Panc1 (cell line): Measurements from ENCODE around the gene TOB2. TPM values are rescaled to one million over a fixed set of nuclear protein-coding genes. Genes with fewer than 3 reads are reported as not detected.

ENCODE experiments used
- ATAC-seq: fragments of 200-7000 bp; cut with Tn5 transposase; 2 replicates; pipeline ENCODE4 v1.9.1; 2020; ENCODE audit warnings: mild to moderate bottlenecking, moderate library complexity
- BruUV-seq: library from RNA; stranded (reverse); fragments of 400-500 nt; replicated peaks from 2 replicates; lab custom pipeline; 2021; lab: Mats Ljungman, UMichigan
- CTCF ChIA-PET: fragments of 300-600 bp; sonication (Branson Sonifier 250); formaldehyde crosslinking; loops from one replicate; lab custom pipeline; 2022; ENCODE audit warnings: antibody characterized with exemption; lab: Charles Lee
- POLR2A ChIA-PET: fragments of 300-600 bp; sonication (Branson Sonifier 250); formaldehyde crosslinking; loops from one replicate; lab custom pipeline; 2022; ENCODE audit warnings: antibody characterized with exemption; lab: Charles Lee
- DNase-seq: peaks from one replicate; pipeline ENCODE4 v3.0.0-alpha.2; 2010; ENCODE audit warnings: low read depth, low spot score
- H3K27ac ChIP-seq: 2 replicates; pipeline ENCODE4 v1.5.1; 2011; ENCODE audit warnings: mild to moderate bottlenecking, low read length, inconsistent platforms
- H3K27me3 ChIP-seq: fragments of 200-500 bp; sonication (Bioruptor generic); 2 replicates; pipeline ENCODE4 v1.6.0; 2014; ENCODE audit warnings: low read length, inconsistent platforms; ENCODE audit not compliant: control insufficient read depth, insufficient read depth
- H3K36me3 ChIP-seq: fragments of 200-500 bp; sonication (Bioruptor generic); 2 replicates; pipeline ENCODE4 v1.5.1; 2014; ENCODE audit warnings: inconsistent platforms, mild to moderate bottlenecking, low read length, moderate library complexity; ENCODE audit not compliant: control insufficient read depth, insufficient read depth
- H3K4me1 ChIP-seq: 2 replicates; pipeline ENCODE4 v1.5.1; 2011; ENCODE audit warnings: inconsistent platforms, mild to moderate bottlenecking, low read length, moderate library complexity; ENCODE audit not compliant: control insufficient read depth, insufficient read depth
- H3K4me3 ChIP-seq, 2 experiments: 2 replicates each; pipeline ENCODE4 v1.5.1; 2011 to 2012; ENCODE audit warnings: low read depth in 2 of 2, low read length in 2 of 2, mild to moderate bottlenecking in 2 of 2, inconsistent platforms in 1 of 2, moderate library complexity in 1 of 2
- H3K9me3 ChIP-seq: fragments of 200-500 bp; sonication (Bioruptor generic); 2 replicates; pipeline ENCODE4 v1.5.1; 2014; ENCODE audit warnings: low read depth, mild to moderate bottlenecking, inconsistent platforms, low read length, moderate library complexity; ENCODE audit not compliant: control insufficient read depth, insufficient read depth
- POLR2AphosphoS5 ChIP-seq: IDR thresholded peaks from 2 replicates; pipeline ENCODE4 v1.6.1; 2012; ENCODE audit warnings: mild to moderate bottlenecking, low read depth, low read length, moderate library complexity
- SIN3A ChIP-seq: IDR thresholded peaks from 2 replicates; pipeline ENCODE4 v1.6.1; 2012; ENCODE audit warnings: low read depth, mild to moderate bottlenecking, low read length, moderate library complexity, borderline replicate concordance; ENCODE audit not compliant: insufficient read depth
- TCF7L2 ChIP-seq: IDR thresholded peaks from 2 replicates; pipeline ENCODE4 v1.6.1; 2011; ENCODE audit warnings: mild to moderate bottlenecking, low read depth, low read length, inconsistent platforms
- in situ Hi-C: cut with HindIII; loops from 2 replicates; pipeline ENCODE4 v1.10.0; 2016; ENCODE audit warnings: low sequenced_read_pairs, low pct_unique_long_range_greater_than_20kb
- intact Hi-C: fragments of 100-400 bp; cut with micrococcal nuclease; formaldehyde crosslinking; loops from one replicate; pipeline ENCODE4 v1.10.0; 2022; ENCODE audit not compliant: unreplicated experiment
- total RNA-seq: library from RNA; stranded (reverse); gene quantifications from one replicate; pipeline ENCODE4 v1.2.1, GENCODE V29; 2021; ENCODE audit not compliant: unreplicated experiment
- TF ChIP-seq, protein P1 (sequence below), 2 experiments: IDR thresholded peaks; 2 replicates each; pipeline ENCODE4 v1.6.1; 2011 to 2012; ENCODE audit warnings: low read depth in 2 of 2, control low read depth in 1 of 2, low read length in 1 of 2, mild to moderate bottlenecking in 1 of 2, moderate library complexity in 1 of 2; ENCODE audit not compliant: insufficient read depth in 1 of 2
- TF ChIP-seq, protein P2 (sequence below): fragments of 450-650 bp; IDR thresholded peaks from 2 replicates; pipeline ENCODE4 v1.5.1; 2017; ENCODE audit warnings: mild to moderate bottlenecking

The TOB2 gene
- total RNA-seq, 1 experiment from 2014 or later: 43.6 TPM

DNA sequence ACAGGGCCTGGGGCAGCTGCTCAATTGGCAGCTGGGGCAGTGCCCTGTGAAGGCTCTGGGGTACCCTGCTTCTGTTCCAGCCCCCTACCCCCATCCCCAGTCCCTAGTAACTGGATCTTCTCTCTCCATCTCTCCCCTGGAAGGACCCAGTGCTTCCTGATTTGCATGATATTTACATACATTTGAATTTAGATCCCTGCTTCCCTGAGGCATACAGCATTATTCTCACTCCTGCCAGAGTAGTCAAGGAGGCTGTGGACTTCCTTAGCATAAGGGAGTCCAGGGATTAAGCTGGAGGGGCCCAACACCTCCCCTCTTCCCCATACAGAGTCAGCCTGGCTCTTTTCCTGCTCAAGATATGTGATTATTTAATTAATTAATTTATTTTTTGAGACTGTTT is 40.2 kb downstream of the TOB2 start:
- intact Hi-C loops: no loop called here
- CTCF ChIA-PET: interaction anchor here (0.6 to 0.7 kb wide), 2 partner anchors 25 to 191 kb away, joined by 3 to 6 read pairs; partner anchors contain the start of gene TEF
- BruUV-seq: no TSS peak

DNA sequence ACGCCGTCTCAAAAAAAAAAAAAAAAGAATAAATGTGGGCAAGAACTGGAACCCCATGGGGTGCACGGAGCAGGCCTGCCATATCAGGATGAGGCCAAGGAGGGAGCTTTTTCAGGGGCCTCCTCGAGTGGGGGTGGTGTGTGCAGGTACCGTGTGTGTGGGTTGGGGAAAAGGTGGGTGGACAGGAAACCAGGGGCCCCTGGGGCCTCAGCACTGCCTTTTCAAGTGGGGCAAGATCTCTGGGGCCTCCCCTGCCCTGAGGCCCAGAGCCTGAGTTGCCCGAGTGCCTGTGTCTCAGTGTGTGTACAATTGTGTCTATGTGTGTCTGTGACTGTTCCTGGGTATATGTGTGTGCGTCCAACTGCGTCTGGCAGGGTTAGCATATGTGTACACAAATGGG is 41.0 kb downstream of the TOB2 start:
- ChIA-PET CTCF (no interaction called here), POLR2A (no interaction called here)
- Histone ChIP-seq H3K4me1 (no peaks in the 10 kb centered on the region), H3K36me3 (no peaks in the 10 kb centered on the region), H3K27me3 (no peaks in the 10 kb centered on the region), H3K9me3 (no peaks in the 10 kb centered on the region), H3K4me3 (no peak overlapping the region), H3K27ac (no peak overlapping the region)
- no peak for ATAC-seq
- no peak for TF ChIP-seq POLR2AphosphoS5
- no peak for TF ChIP-seq SIN3A
- TF ChIP-seq, protein P1, sequence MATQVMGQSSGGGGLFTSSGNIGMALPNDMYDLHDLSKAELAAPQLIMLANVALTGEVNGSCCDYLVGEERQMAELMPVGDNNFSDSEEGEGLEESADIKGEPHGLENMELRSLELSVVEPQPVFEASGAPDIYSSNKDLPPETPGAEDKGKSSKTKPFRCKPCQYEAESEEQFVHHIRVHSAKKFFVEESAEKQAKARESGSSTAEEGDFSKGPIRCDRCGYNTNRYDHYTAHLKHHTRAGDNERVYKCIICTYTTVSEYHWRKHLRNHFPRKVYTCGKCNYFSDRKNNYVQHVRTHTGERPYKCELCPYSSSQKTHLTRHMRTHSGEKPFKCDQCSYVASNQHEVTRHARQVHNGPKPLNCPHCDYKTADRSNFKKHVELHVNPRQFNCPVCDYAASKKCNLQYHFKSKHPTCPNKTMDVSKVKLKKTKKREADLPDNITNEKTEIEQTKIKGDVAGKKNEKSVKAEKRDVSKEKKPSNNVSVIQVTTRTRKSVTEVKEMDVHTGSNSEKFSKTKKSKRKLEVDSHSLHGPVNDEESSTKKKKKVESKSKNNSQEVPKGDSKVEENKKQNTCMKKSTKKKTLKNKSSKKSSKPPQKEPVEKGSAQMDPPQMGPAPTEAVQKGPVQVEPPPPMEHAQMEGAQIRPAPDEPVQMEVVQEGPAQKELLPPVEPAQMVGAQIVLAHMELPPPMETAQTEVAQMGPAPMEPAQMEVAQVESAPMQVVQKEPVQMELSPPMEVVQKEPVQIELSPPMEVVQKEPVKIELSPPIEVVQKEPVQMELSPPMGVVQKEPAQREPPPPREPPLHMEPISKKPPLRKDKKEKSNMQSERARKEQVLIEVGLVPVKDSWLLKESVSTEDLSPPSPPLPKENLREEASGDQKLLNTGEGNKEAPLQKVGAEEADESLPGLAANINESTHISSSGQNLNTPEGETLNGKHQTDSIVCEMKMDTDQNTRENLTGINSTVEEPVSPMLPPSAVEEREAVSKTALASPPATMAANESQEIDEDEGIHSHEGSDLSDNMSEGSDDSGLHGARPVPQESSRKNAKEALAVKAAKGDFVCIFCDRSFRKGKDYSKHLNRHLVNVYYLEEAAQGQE (IDR thresholded peaks at IDR 0.05; ENCODE audit: insufficient read depth in 1 of 2, low read depth in 2 of 2, low read length in 1 of 2): no peak
- TF ChIP-seq, protein P2, sequence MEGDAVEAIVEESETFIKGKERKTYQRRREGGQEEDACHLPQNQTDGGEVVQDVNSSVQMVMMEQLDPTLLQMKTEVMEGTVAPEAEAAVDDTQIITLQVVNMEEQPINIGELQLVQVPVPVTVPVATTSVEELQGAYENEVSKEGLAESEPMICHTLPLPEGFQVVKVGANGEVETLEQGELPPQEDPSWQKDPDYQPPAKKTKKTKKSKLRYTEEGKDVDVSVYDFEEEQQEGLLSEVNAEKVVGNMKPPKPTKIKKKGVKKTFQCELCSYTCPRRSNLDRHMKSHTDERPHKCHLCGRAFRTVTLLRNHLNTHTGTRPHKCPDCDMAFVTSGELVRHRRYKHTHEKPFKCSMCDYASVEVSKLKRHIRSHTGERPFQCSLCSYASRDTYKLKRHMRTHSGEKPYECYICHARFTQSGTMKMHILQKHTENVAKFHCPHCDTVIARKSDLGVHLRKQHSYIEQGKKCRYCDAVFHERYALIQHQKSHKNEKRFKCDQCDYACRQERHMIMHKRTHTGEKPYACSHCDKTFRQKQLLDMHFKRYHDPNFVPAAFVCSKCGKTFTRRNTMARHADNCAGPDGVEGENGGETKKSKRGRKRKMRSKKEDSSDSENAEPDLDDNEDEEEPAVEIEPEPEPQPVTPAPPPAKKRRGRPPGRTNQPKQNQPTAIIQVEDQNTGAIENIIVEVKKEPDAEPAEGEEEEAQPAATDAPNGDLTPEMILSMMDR: no peak
- TF ChIP-seq TCF7L2: no peak
- in situ Hi-C loops (no loop called here), intact Hi-C loops (no loop called here)
- DNase-seq: no peak
- no TSS peak for BruUV-seq

More for the DNA sequence above, 40.2 kb downstream of the TOB2 start:
- Histone ChIP-seq H3K27ac (no peak overlapping the region), H3K36me3 (no peaks in the 10 kb centered on the region), H3K27me3 (no peaks in the 10 kb centered on the region), H3K9me3 (no peaks in the 10 kb centered on the region), H3K4me1 (no peaks in the 10 kb centered on the region; the same call in 1 of the 2 replicates), H3K4me3 (no peak overlapping the region)
- DNase-seq (no peak), ATAC-seq (no peak)
- in situ Hi-C loops: no loop called here
- TF ChIP-seq, protein P1 (IDR thresholded peaks at IDR 0.05; ENCODE audit: insufficient read depth in 1 of 2, low read depth in 2 of 2, low read length in 1 of 2): no peak
- POLR2A ChIA-PET: no interaction called here
